Stimulated activated CD4-positive, alpha-beta T cell treated with anti-CD3 and anti-CD28 coated beads, TNF-alpha, amount 100 ng/mL, for 24 hours (primary cell): ENCODE results near the gene KATNB1.
"Not testable (repeated sequence)": the region's sequence is repeated elsewhere in the genome, so short reads cannot be mapped to it uniquely, and the experiment has no call there.

ENCODE experiments used
- DNase-seq, 3 experiments: peaks; one replicate each; pipeline ENCODE4 v3.0.0-alpha.2; 2020; ENCODE audit warnings: low read depth in 3 of 3

Gene KATNB1

GRCh38 chr16:57700781-57701551, 34.6 kb upstream of the KATNB1 start:
- no peak for DNase-seq

- no peak for DNase-seq
Observed at GRCh38 chr16:57701759-57702371, 33.7 kb upstream of the KATNB1 start.

GRCh38 chr16:57703416-57704010, 32.1 kb upstream of the KATNB1 start:
- DNase-seq = no peak

- DNase-seq = no peak
Observed at GRCh38 chr16:57704011-57704904, 31.3 kb upstream of the KATNB1 start.

- no peak for DNase-seq
Observed at GRCh38 chr16:57704905-57705852, 30.4 kb upstream of the KATNB1 start.

GRCh38 chr16:57706717-57707116, 28.9 kb upstream of the KATNB1 start:
- DNase-seq = no peak

GRCh38 chr16:57707331-57707730, 28.2 kb upstream of the KATNB1 start:
- no peak for DNase-seq

GRCh38 chr16:57708168-57708567, 27.4 kb upstream of the KATNB1 start:
- DNase-seq = no peak

GRCh38 chr16:57709663-57710062, 25.9 kb upstream of the KATNB1 start:
- no peak for DNase-seq

- no peak for DNase-seq
Observed at GRCh38 chr16:57711346-57711745, 24.2 kb upstream of the KATNB1 start.

- DNase-seq = no peak
Observed at GRCh38 chr16:57711993-57712392, 23.6 kb upstream of the KATNB1 start.

GRCh38 chr16:57712569-57712968, 23.0 kb upstream of the KATNB1 start:
- not testable (repeated sequence) for DNase-seq

- DNase-seq = no peak
Observed at GRCh38 chr16:57713596-57713995, 22.0 kb upstream of the KATNB1 start.

- DNase-seq = no peak
Observed at GRCh38 chr16:57714047-57714446, 21.5 kb upstream of the KATNB1 start.

- DNase-seq = peak in 1 of 3 experiments; percentile 41
Observed at GRCh38 chr16:57720142-57720575, 15.4 kb upstream of the KATNB1 start.

GRCh38 chr16:57721356-57722209, 14.0 kb upstream of the KATNB1 start:
- DNase-seq = no peak

- no peak for DNase-seq
Observed at GRCh38 chr16:57722210-57722499, 13.4 kb upstream of the KATNB1 start.

- DNase-seq = no peak
Observed at GRCh38 chr16:57722651-57723050, 12.9 kb upstream of the KATNB1 start.

- DNase-seq = no peak
Observed at GRCh38 chr16:57723170-57723569, 12.4 kb upstream of the KATNB1 start.

- DNase-seq = no peak
Observed at GRCh38 chr16:57724531-57724930, 11.0 kb upstream of the KATNB1 start.
